Panc1 (cell line): ENCODE data around the gene NDUFAF7.

Experiments
- SIN3A ChIP-seq: IDR thresholded peaks from 2 replicates; pipeline ENCODE4 v1.6.1; 2012; ENCODE audit warnings: low read depth, mild to moderate bottlenecking, low read length, moderate library complexity, borderline replicate concordance; ENCODE audit not compliant: insufficient read depth
- TF ChIP-seq, protein P1 (sequence below), 2 experiments: IDR thresholded peaks; 2 replicates each; pipeline ENCODE4 v1.6.1; 2011 to 2012; ENCODE audit warnings: low read depth in 2 of 2, control low read depth in 1 of 2, low read length in 1 of 2, mild to moderate bottlenecking in 1 of 2, moderate library complexity in 1 of 2; ENCODE audit not compliant: insufficient read depth in 1 of 2
- TF ChIP-seq, protein P2 (sequence below): fragments of 450-650 bp; IDR thresholded peaks from 2 replicates; pipeline ENCODE4 v1.5.1; 2017; ENCODE audit warnings: mild to moderate bottlenecking

DNA sequence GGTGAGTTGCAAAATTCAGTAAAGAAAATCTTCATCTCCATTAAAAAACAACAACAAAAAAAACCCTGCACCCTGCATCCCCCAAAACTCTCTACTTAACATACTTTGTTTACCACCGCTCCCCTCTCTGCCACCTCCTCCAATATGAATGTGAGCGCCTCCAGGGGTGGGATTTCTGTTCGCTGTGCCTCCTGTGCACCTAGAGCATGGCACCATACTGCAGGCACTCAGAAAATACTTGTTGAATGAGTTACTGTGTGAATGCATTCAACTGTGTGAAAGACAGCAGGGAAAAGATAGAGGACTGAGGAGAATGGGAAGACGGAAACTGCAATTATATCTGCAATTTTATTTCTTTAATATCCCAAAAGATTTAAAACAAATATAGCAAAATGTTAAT, 4.6 kb upstream of the NDUFAF7 start:
- TF ChIP-seq, protein P1, sequence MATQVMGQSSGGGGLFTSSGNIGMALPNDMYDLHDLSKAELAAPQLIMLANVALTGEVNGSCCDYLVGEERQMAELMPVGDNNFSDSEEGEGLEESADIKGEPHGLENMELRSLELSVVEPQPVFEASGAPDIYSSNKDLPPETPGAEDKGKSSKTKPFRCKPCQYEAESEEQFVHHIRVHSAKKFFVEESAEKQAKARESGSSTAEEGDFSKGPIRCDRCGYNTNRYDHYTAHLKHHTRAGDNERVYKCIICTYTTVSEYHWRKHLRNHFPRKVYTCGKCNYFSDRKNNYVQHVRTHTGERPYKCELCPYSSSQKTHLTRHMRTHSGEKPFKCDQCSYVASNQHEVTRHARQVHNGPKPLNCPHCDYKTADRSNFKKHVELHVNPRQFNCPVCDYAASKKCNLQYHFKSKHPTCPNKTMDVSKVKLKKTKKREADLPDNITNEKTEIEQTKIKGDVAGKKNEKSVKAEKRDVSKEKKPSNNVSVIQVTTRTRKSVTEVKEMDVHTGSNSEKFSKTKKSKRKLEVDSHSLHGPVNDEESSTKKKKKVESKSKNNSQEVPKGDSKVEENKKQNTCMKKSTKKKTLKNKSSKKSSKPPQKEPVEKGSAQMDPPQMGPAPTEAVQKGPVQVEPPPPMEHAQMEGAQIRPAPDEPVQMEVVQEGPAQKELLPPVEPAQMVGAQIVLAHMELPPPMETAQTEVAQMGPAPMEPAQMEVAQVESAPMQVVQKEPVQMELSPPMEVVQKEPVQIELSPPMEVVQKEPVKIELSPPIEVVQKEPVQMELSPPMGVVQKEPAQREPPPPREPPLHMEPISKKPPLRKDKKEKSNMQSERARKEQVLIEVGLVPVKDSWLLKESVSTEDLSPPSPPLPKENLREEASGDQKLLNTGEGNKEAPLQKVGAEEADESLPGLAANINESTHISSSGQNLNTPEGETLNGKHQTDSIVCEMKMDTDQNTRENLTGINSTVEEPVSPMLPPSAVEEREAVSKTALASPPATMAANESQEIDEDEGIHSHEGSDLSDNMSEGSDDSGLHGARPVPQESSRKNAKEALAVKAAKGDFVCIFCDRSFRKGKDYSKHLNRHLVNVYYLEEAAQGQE (IDR thresholded peaks at IDR 0.05; ENCODE audit: insufficient read depth in 1 of 2, low read depth in 2 of 2, low read length in 1 of 2), result no peak
- no peak for TF ChIP-seq SIN3A
- TF ChIP-seq, protein P2, sequence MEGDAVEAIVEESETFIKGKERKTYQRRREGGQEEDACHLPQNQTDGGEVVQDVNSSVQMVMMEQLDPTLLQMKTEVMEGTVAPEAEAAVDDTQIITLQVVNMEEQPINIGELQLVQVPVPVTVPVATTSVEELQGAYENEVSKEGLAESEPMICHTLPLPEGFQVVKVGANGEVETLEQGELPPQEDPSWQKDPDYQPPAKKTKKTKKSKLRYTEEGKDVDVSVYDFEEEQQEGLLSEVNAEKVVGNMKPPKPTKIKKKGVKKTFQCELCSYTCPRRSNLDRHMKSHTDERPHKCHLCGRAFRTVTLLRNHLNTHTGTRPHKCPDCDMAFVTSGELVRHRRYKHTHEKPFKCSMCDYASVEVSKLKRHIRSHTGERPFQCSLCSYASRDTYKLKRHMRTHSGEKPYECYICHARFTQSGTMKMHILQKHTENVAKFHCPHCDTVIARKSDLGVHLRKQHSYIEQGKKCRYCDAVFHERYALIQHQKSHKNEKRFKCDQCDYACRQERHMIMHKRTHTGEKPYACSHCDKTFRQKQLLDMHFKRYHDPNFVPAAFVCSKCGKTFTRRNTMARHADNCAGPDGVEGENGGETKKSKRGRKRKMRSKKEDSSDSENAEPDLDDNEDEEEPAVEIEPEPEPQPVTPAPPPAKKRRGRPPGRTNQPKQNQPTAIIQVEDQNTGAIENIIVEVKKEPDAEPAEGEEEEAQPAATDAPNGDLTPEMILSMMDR, result no peak
